Measurements from ENCODE around the gene RPTN.
"Not testable (repeated sequence)": the region's sequence is repeated elsewhere in the genome, so short reads cannot be mapped to it uniquely, and the experiment has no call there.

The RPTN gene

GRCh38 chr1:152165286-152166077, 6.5 kb upstream of the RPTN start:
- Histone ChIP-seq H3K9ac (ENCODE audit: low read depth in 1 of 2, low read length in 2 of 2) (no peak overlapping the region), H3K4me3 (ENCODE audit: low read depth in 1 of 2, low read length in 2 of 2) (no peak overlapping the region), H3K27me3 (ENCODE audit: control insufficient read depth in 1 of 2, insufficient read depth in 2 of 2, low read length in 2 of 2) (peaks cover 0 to 4% of the 10 kb centered on the region in 2 donors), H3K9me3 (ENCODE audit: control insufficient read depth in 1 of 2, low read length in 2 of 2) (no peaks in the 10 kb centered on the region), H3K36me3 (ENCODE audit: control insufficient read depth in 1 of 2, insufficient read depth in 2 of 2, low read length in 2 of 2) (no peaks in the 10 kb centered on the region), H3K4me1 (ENCODE audit: control insufficient read depth in 1 of 2, insufficient read depth in 2 of 2, low read length in 2 of 2) (no peaks in the 10 kb centered on the region), H3K27ac (ENCODE audit: low read depth, low read length) (no peak overlapping the region)

- Histone ChIP-seq H3K27ac (ENCODE audit: low read depth, low read length) (no peak overlapping the region), H3K9me3 (ENCODE audit: control insufficient read depth in 1 of 2, low read length in 2 of 2) (no peaks in the 10 kb centered on the region), H3K4me1 (ENCODE audit: control insufficient read depth in 1 of 2, insufficient read depth in 2 of 2, low read length in 2 of 2) (no peaks in the 10 kb centered on the region), H3K27me3 (ENCODE audit: control insufficient read depth in 1 of 2, insufficient read depth in 2 of 2, low read length in 2 of 2) (peaks cover 0 to 4% of the 10 kb centered on the region in 2 donors), H3K9ac (ENCODE audit: low read depth in 1 of 2, low read length in 2 of 2) (no peak overlapping the region), H3K4me3 (ENCODE audit: low read depth in 1 of 2, low read length in 2 of 2) (no peak overlapping the region), H3K36me3 (ENCODE audit: control insufficient read depth in 1 of 2, insufficient read depth in 2 of 2, low read length in 2 of 2) (no peaks in the 10 kb centered on the region)
These were observed 5.6 kb upstream of the RPTN start for GRCh38 chr1:152164517-152165136.

- H3K4me3 ChIP-seq (ENCODE audit: low read depth in 1 of 2, low read length in 2 of 2), result no peak overlapping the region
- H3K4me1 ChIP-seq (ENCODE audit: control insufficient read depth in 1 of 2, insufficient read depth in 2 of 2, low read length in 2 of 2), result no peaks in the 10 kb centered on the region
- no peaks in the 10 kb centered on the region for H3K36me3 ChIP-seq (ENCODE audit: control insufficient read depth in 1 of 2, insufficient read depth in 2 of 2, low read length in 2 of 2)
- no peak overlapping the region for H3K27ac ChIP-seq (ENCODE audit: low read depth, low read length)
- H3K27me3 ChIP-seq (ENCODE audit: control insufficient read depth in 1 of 2, insufficient read depth in 2 of 2, low read length in 2 of 2), result peaks cover 0 to 4% of the 10 kb centered on the region in 2 donors
- no peak overlapping the region for H3K9ac ChIP-seq (ENCODE audit: low read depth in 1 of 2, low read length in 2 of 2)
- no peaks in the 10 kb centered on the region for H3K9me3 ChIP-seq (ENCODE audit: control insufficient read depth in 1 of 2, low read length in 2 of 2)
These were observed 3.9 kb upstream of the RPTN start for GRCh38 chr1:152162792-152163463.

GRCh38 chr1:152160576-152160975, 1.5 kb upstream of the RPTN start:
- no peaks in the 10 kb centered on the region for H3K36me3 ChIP-seq (ENCODE audit: control insufficient read depth in 1 of 2, insufficient read depth in 2 of 2, low read length in 2 of 2)
- H3K4me1 ChIP-seq (ENCODE audit: control insufficient read depth in 1 of 2, insufficient read depth in 2 of 2, low read length in 2 of 2), result no peaks in the 10 kb centered on the region
- no peaks in the 10 kb centered on the region for H3K27me3 ChIP-seq (ENCODE audit: control insufficient read depth in 1 of 2, insufficient read depth in 2 of 2, low read length in 2 of 2)
- H3K4me3 ChIP-seq (ENCODE audit: low read depth in 1 of 2, low read length in 2 of 2), result no peak overlapping the region
- H3K27ac ChIP-seq (ENCODE audit: low read depth, low read length), result no peak overlapping the region
- no peaks in the 10 kb centered on the region for H3K9me3 ChIP-seq (ENCODE audit: control insufficient read depth in 1 of 2, low read length in 2 of 2)
- H3K9ac ChIP-seq (ENCODE audit: low read depth in 1 of 2, low read length in 2 of 2), result no peak overlapping the region

GRCh38 chr1:152153996-152154395, 5.0 kb downstream of the RPTN start:
- Histone ChIP-seq H3K4me3 (ENCODE audit: low read depth in 1 of 2, low read length in 2 of 2) (no peak overlapping the region), H3K9me3 (ENCODE audit: control insufficient read depth in 1 of 2, low read length in 2 of 2) (no peaks in the 10 kb centered on the region), H3K27me3 (ENCODE audit: control insufficient read depth in 1 of 2, insufficient read depth in 2 of 2, low read length in 2 of 2) (no peaks in the 10 kb centered on the region), H3K27ac (ENCODE audit: low read depth, low read length) (no peak overlapping the region), H3K9ac (ENCODE audit: low read depth in 1 of 2, low read length in 2 of 2) (no peak overlapping the region), H3K4me1 (ENCODE audit: control insufficient read depth in 1 of 2, insufficient read depth in 2 of 2, low read length in 2 of 2) (no peaks in the 10 kb centered on the region), H3K36me3 (ENCODE audit: control insufficient read depth in 1 of 2, insufficient read depth in 2 of 2, low read length in 2 of 2) (no peaks in the 10 kb centered on the region)

- Histone ChIP-seq H3K27ac (ENCODE audit: low read depth, low read length) (no peak overlapping the region), H3K36me3 (ENCODE audit: control insufficient read depth in 1 of 2, insufficient read depth in 2 of 2, low read length in 2 of 2) (no peaks in the 10 kb centered on the region), H3K27me3 (ENCODE audit: control insufficient read depth in 1 of 2, insufficient read depth in 2 of 2, low read length in 2 of 2) (no peaks in the 10 kb centered on the region), H3K4me3 (ENCODE audit: low read depth in 1 of 2, low read length in 2 of 2) (no peak overlapping the region), H3K9ac (ENCODE audit: low read depth in 1 of 2, low read length in 2 of 2) (no peak overlapping the region), H3K9me3 (ENCODE audit: control insufficient read depth in 1 of 2, low read length in 2 of 2) (peaks cover 8 to 12% of the 10 kb centered on the region in 2 donors), H3K4me1 (ENCODE audit: control insufficient read depth in 1 of 2, insufficient read depth in 2 of 2, low read length in 2 of 2) (no peaks in the 10 kb centered on the region)
These were observed 7.4 kb downstream of the RPTN start for GRCh38 chr1:152151646-152152045.

- no peaks in the 10 kb centered on the region for H3K36me3 ChIP-seq (ENCODE audit: control insufficient read depth in 1 of 2, insufficient read depth in 2 of 2, low read length in 2 of 2)
- no peak overlapping the region for H3K9ac ChIP-seq (ENCODE audit: low read depth in 1 of 2, low read length in 2 of 2)
- H3K27ac ChIP-seq (ENCODE audit: low read depth, low read length), result no peak overlapping the region
- H3K4me3 ChIP-seq (ENCODE audit: low read depth in 1 of 2, low read length in 2 of 2), result no peak overlapping the region
- peaks cover 8 to 12% of the 10 kb centered on the region in 2 donors for H3K9me3 ChIP-seq (ENCODE audit: control insufficient read depth in 1 of 2, low read length in 2 of 2)
- H3K27me3 ChIP-seq (ENCODE audit: control insufficient read depth in 1 of 2, insufficient read depth in 2 of 2, low read length in 2 of 2), result no peaks in the 10 kb centered on the region
- no peaks in the 10 kb centered on the region for H3K4me1 ChIP-seq (ENCODE audit: control insufficient read depth in 1 of 2, insufficient read depth in 2 of 2, low read length in 2 of 2)
These were observed 10.0 kb downstream of the RPTN start for GRCh38 chr1:152148981-152149380.

- no peak overlapping the region for H3K27ac ChIP-seq (ENCODE audit: low read depth, low read length)
- H3K27me3 ChIP-seq (ENCODE audit: control insufficient read depth in 1 of 2, insufficient read depth in 2 of 2, low read length in 2 of 2), result no peaks in the 10 kb centered on the region
- H3K4me3 ChIP-seq (ENCODE audit: low read depth in 1 of 2, low read length in 2 of 2), result no peak overlapping the region
- H3K9ac ChIP-seq (ENCODE audit: low read depth in 1 of 2, low read length in 2 of 2), result no peak overlapping the region
- H3K36me3 ChIP-seq (ENCODE audit: control insufficient read depth in 1 of 2, insufficient read depth in 2 of 2, low read length in 2 of 2), result no peaks in the 10 kb centered on the region
- H3K4me1 ChIP-seq (ENCODE audit: control insufficient read depth in 1 of 2, insufficient read depth in 2 of 2, low read length in 2 of 2), result no peaks in the 10 kb centered on the region
- H3K9me3 ChIP-seq (ENCODE audit: control insufficient read depth in 1 of 2, low read length in 2 of 2), result peaks cover 8 to 12% of the 10 kb centered on the region in 2 donors
These were observed 11.0 kb downstream of the RPTN start for GRCh38 chr1:152148051-152148450.

GRCh38 chr1:152145769-152146168, 13.3 kb downstream of the RPTN start:
- Histone ChIP-seq H3K4me3 (ENCODE audit: low read depth in 1 of 2, low read length in 2 of 2) (no peak overlapping the region), H3K27ac (ENCODE audit: low read depth, low read length) (no peak overlapping the region), H3K27me3 (ENCODE audit: control insufficient read depth in 1 of 2, insufficient read depth in 2 of 2, low read length in 2 of 2) (peaks cover 0 to 1% of the 10 kb centered on the region in 2 donors), H3K36me3 (ENCODE audit: control insufficient read depth in 1 of 2, insufficient read depth in 2 of 2, low read length in 2 of 2) (no peaks in the 10 kb centered on the region), H3K4me1 (ENCODE audit: control insufficient read depth in 1 of 2, insufficient read depth in 2 of 2, low read length in 2 of 2) (no peaks in the 10 kb centered on the region), H3K9me3 (ENCODE audit: control insufficient read depth in 1 of 2, low read length in 2 of 2) (peaks cover 8 to 12% of the 10 kb centered on the region in 2 donors), H3K9ac (ENCODE audit: low read depth in 1 of 2, low read length in 2 of 2) (no peak overlapping the region)

- H3K4me1 ChIP-seq (ENCODE audit: control insufficient read depth in 1 of 2, insufficient read depth in 2 of 2, low read length in 2 of 2); H3K27me3 ChIP-seq (ENCODE audit: control insufficient read depth in 1 of 2, insufficient read depth in 2 of 2, low read length in 2 of 2): not testable (repeated sequence)
These were observed 14.3 kb downstream of the RPTN start for GRCh38 chr1:152144674-152145183.

More at GRCh38 chr1:152144674-152145183, 14.3 kb downstream of the RPTN start:
- H3K9me3 ChIP-seq (ENCODE audit: control insufficient read depth in 1 of 2, low read length in 2 of 2), result peaks cover 8 to 12% of the 10 kb centered on the region in 2 donors
- H3K27ac ChIP-seq (ENCODE audit: low read depth, low read length); H3K36me3 ChIP-seq (ENCODE audit: control insufficient read depth in 1 of 2, insufficient read depth in 2 of 2, low read length in 2 of 2); H3K4me3 ChIP-seq (ENCODE audit: low read depth in 1 of 2, low read length in 2 of 2); H3K9ac ChIP-seq (ENCODE audit: low read depth in 1 of 2, low read length in 2 of 2): not testable (repeated sequence)

All from duodenal mucosa (tissue), 2 donors.